HTERT RPE-1 (cell line): ENCODE data around the gene MMD.

Source experiments
- in situ Hi-C: fragments of 300-500 bp; cut with MboI; formaldehyde crosslinking; loops from 4 replicates; pipeline ENCODE4 v1.14.3; 2020; ENCODE audit warnings: low sequenced_read_pairs

Gene MMD

GRCh38 chr17:55354010-55354409 lies 67.6 kb downstream of the MMD start:
- in situ Hi-C loops, result no loop called here

GRCh38 chr17:55351226-55351625 lies 70.4 kb downstream of the MMD start:
- in situ Hi-C loops, result no loop called here

- in situ Hi-C loops, result no loop called here
Observed at GRCh38 chr17:55350825-55351205, 70.8 kb downstream of the MMD start.

- in situ Hi-C loops, result no loop called here
Observed at GRCh38 chr17:55348749-55349354, 72.8 kb downstream of the MMD start.

GRCh38 chr17:55347341-55347740 lies 74.3 kb downstream of the MMD start:
- in situ Hi-C loops, result no loop called here

- in situ Hi-C loops, result no loop called here
Observed at GRCh38 chr17:55346658-55347057, 75.0 kb downstream of the MMD start.

GRCh38 chr17:55345132-55345531 lies 76.5 kb downstream of the MMD start:
- in situ Hi-C loops, result no loop called here

GRCh38 chr17:55344514-55344997 lies 77.1 kb downstream of the MMD start:
- in situ Hi-C loops, result no loop called here

- in situ Hi-C loops, result no loop called here
Observed at GRCh38 chr17:55343900-55344513, 77.6 kb downstream of the MMD start.

GRCh38 chr17:55342800-55343585 lies 78.6 kb downstream of the MMD start:
- in situ Hi-C loops, result no loop called here
